HUES64 (cell line): Measurements from ENCODE around the gene EPB41L4A.
"Not testable (repeated sequence)": the region's sequence is repeated elsewhere in the genome, so short reads cannot be mapped to it uniquely, and the experiment has no call there.

Experiments
- H3K27ac ChIP-seq: 2 replicates; pipeline ENCODE4 v1.7.0; 2013; ENCODE audit warnings: low read depth, low read length, inconsistent platforms
- H3K27me3 ChIP-seq: 2 replicates; pipeline ENCODE4 v1.6.1; 2013; ENCODE audit warnings: mild to moderate bottlenecking, low read length; ENCODE audit not compliant: insufficient read depth
- H3K36me3 ChIP-seq: 2 replicates; pipeline ENCODE4 v1.6.1; 2013; ENCODE audit warnings: mild to moderate bottlenecking, low read length; ENCODE audit not compliant: insufficient read depth
- H3K4me1 ChIP-seq: 2 replicates; pipeline ENCODE4 v1.6.1; 2013; ENCODE audit warnings: mild to moderate bottlenecking, low read length, moderate library complexity; ENCODE audit not compliant: insufficient read depth
- H3K4me3 ChIP-seq: 2 replicates; pipeline ENCODE4 v1.5.1; 2013; ENCODE audit warnings: mild to moderate bottlenecking, low read length, moderate library complexity
- H3K9ac ChIP-seq: 2 replicates; pipeline ENCODE4 v1.6.1; 2013; ENCODE audit warnings: mild to moderate bottlenecking, low read depth, low read length
- H3K9me3 ChIP-seq: 2 replicates; pipeline ENCODE4 v1.6.1; 2013; ENCODE audit warnings: low read depth, low read length; ENCODE audit not compliant: insufficient read depth
- WGBS: fragments of 150-250, 120-280 bp; methylation state at CpG from one replicate; pipeline ENCODE4 v1.1.7; 2013; ENCODE audit warnings: missing lambda C conversion rate; 5-methylcytosine and 5-hydroxymethylcytosine counted together

The EPB41L4A gene

GRCh38 chr5:112379542-112380325, 39.3 kb downstream of the EPB41L4A start:
- Histone ChIP-seq H3K4me3 (no peak overlapping the region), H3K4me1 (peaks cover 6% of the 10 kb centered on the region; the same call in 1 of the 2 replicates), H3K36me3 (no peaks in the 10 kb centered on the region), H3K9me3 (no peaks in the 10 kb centered on the region), H3K27me3 (no peaks in the 10 kb centered on the region), H3K9ac (no peak overlapping the region), H3K27ac (no peak overlapping the region)
- WGBS = 81% methylated on average over 4 of the region's 5 CpGs

- Histone ChIP-seq H3K4me3 (no peak overlapping the region), H3K27ac (no peak overlapping the region), H3K9me3 (no peaks in the 10 kb centered on the region), H3K4me1 (peaks cover 4% of the 10 kb centered on the region; the same call in 1 of the 2 replicates), H3K36me3 (no peaks in the 10 kb centered on the region), H3K9ac (no peak overlapping the region), H3K27me3 (no peaks in the 10 kb centered on the region)
- WGBS = 87% methylated on average over 4 of the region's 4 CpGs
These were observed 44.3 kb downstream of the EPB41L4A start for GRCh38 chr5:112374818-112375217.

- WGBS = 100% methylated on average over 3 of the region's 5 CpGs
These were observed 44.7 kb downstream of the EPB41L4A start for GRCh38 chr5:112374356-112374755.

GRCh38 chr5:112373885-112374284, 45.2 kb downstream of the EPB41L4A start:
- H3K27me3 ChIP-seq = no peaks in the 10 kb centered on the region
- H3K9me3 ChIP-seq = no peaks in the 10 kb centered on the region
- 100% methylated on average over 2 of the region's 2 CpGs for WGBS
- H3K4me3 ChIP-seq = no peak overlapping the region
- H3K9ac ChIP-seq = no peak overlapping the region
- H3K4me1 ChIP-seq = no peaks in the 10 kb centered on the region; the same call in 1 of the 2 replicates
- no peaks in the 10 kb centered on the region for H3K36me3 ChIP-seq
- no peak overlapping the region for H3K27ac ChIP-seq

More at GRCh38 chr5:112374356-112374755, 44.7 kb downstream of the EPB41L4A start:
- no peak overlapping the region for H3K4me3 ChIP-seq
- no peaks in the 10 kb centered on the region; the same call in 1 of the 2 replicates for H3K4me1 ChIP-seq
- no peaks in the 10 kb centered on the region for H3K36me3 ChIP-seq
- no peaks in the 10 kb centered on the region for H3K27me3 ChIP-seq
- no peak overlapping the region for H3K9ac ChIP-seq
- no peaks in the 10 kb centered on the region for H3K9me3 ChIP-seq
- no peak overlapping the region for H3K27ac ChIP-seq

- Histone ChIP-seq H3K27me3 (no peaks in the 10 kb centered on the region), H3K27ac (no peak overlapping the region), H3K4me1 (no peaks in the 10 kb centered on the region; the same call in 1 of the 2 replicates), H3K9me3 (no peaks in the 10 kb centered on the region), H3K36me3 (no peaks in the 10 kb centered on the region), H3K9ac (no peak overlapping the region), H3K4me3 (no peak overlapping the region)
These were observed 46.5 kb downstream of the EPB41L4A start for GRCh38 chr5:112372543-112372942.

GRCh38 chr5:112371067-112371466, 48.0 kb downstream of the EPB41L4A start:
- WGBS = 80% methylated on average over 1 of the region's 2 CpGs
- Histone ChIP-seq H3K27ac (no peak overlapping the region), H3K36me3 (no peaks in the 10 kb centered on the region), H3K9ac (no peak overlapping the region), H3K9me3 (no peaks in the 10 kb centered on the region), H3K27me3 (no peaks in the 10 kb centered on the region), H3K4me3 (no peak overlapping the region), H3K4me1 (no peaks in the 10 kb centered on the region)

GRCh38 chr5:112367400-112367799, 51.7 kb downstream of the EPB41L4A start:
- WGBS = 96% methylated on average over 4 of the region's 4 CpGs
- Histone ChIP-seq H3K27me3 (no peaks in the 10 kb centered on the region), H3K36me3 (no peaks in the 10 kb centered on the region), H3K9me3 (no peaks in the 10 kb centered on the region), H3K9ac (no peak overlapping the region), H3K4me1 (0 out of 2 replicates have a peak, but pooled peaks cover 6% of the 10 kb centered on the region), H3K4me3 (no peak overlapping the region), H3K27ac (no peak overlapping the region)

- 71% methylated on average over 2 of the region's 2 CpGs for WGBS
- no peak overlapping the region for H3K27ac ChIP-seq
- H3K36me3 ChIP-seq = no peaks in the 10 kb centered on the region
- H3K27me3 ChIP-seq = no peaks in the 10 kb centered on the region
- no peak overlapping the region for H3K4me3 ChIP-seq
- no peak overlapping the region for H3K9ac ChIP-seq
- H3K9me3 ChIP-seq = no peaks in the 10 kb centered on the region
- 0 out of 2 replicates have a peak, but pooled peaks cover 6% of the 10 kb centered on the region for H3K4me1 ChIP-seq
These were observed 52.1 kb downstream of the EPB41L4A start for GRCh38 chr5:112366987-112367386.

GRCh38 chr5:112360740-112361139, 58.3 kb downstream of the EPB41L4A start:
- WGBS = 80% methylated on average over 23 of the region's 26 CpGs
- H3K4me3 ChIP-seq, H3K9ac ChIP-seq, H3K4me1 ChIP-seq, H3K27me3 ChIP-seq, H3K9me3 ChIP-seq, H3K27ac ChIP-seq, H3K36me3 ChIP-seq: not testable (repeated sequence)

- Histone ChIP-seq H3K9ac (no peak overlapping the region), H3K9me3 (no peaks in the 10 kb centered on the region), H3K4me1 (peaks cover 8% of the 10 kb centered on the region; the same call in 1 of the 2 replicates), H3K36me3 (no peaks in the 10 kb centered on the region), H3K4me3 (no peak overlapping the region), H3K27me3 (no peaks in the 10 kb centered on the region), H3K27ac (no peak overlapping the region)
- 98% methylated on average over 3 of the region's 3 CpGs for WGBS
These were observed 62.7 kb downstream of the EPB41L4A start for GRCh38 chr5:112356178-112356956.

GRCh38 chr5:112355058-112355685, 63.9 kb downstream of the EPB41L4A start:
- Histone ChIP-seq H3K9ac (no peak overlapping the region), H3K36me3 (no peaks in the 10 kb centered on the region), H3K27ac (no peak overlapping the region), H3K27me3 (no peaks in the 10 kb centered on the region), H3K4me3 (no peak overlapping the region), H3K4me1 (peaks cover 8% of the 10 kb centered on the region; the same call in 1 of the 2 replicates), H3K9me3 (no peaks in the 10 kb centered on the region)
- WGBS = 95% methylated on average over 5 of the region's 5 CpGs
